NCI-H446 (cell line): ENCODE measurements around the gene STK39.

ENCODE experiments used
- DNase-seq, 2 experiments: peaks; one replicate each; lab custom pipeline; 2025; lab: John Stamatoyannopoulos, UW

STK39 gene

GRCh38 chr2:168184681-168185513 lies 62.5 kb downstream of the STK39 start:
- no peak for DNase-seq

GRCh38 chr2:168183308-168183997 lies 63.9 kb downstream of the STK39 start:
- DNase-seq = peak in 1 of 2 experiments; percentile 4

DNA sequence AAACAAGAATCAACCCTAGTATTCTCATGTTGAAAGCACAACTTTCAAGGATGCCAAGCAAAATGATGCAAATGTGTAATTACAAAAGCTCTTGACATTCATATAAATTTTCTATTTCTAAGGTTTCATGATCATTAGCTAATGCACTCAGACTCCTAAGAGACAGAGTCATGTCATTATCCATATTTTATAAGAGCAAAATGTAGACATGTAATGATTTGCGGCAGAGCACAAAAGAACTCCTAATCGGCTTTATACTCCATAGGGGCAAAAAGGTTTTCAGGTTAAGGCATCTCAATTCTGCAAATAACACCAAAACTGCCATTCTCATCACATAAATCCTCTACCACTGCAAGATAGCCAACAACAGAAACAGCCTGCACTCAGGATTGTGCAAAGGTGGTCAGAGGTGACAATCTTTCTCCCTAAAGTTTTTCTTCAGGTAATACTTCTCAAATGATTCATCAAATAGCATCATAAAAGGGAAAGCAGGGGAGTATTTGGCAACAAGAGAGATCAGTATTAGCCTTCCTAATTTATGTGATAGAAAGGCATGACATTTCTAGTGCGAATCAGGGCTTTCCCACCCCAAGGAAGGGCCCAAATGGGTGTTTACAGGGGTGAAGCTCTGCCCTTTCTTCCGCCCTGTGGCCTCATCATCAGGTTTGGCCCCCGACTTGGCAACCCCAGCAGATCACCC lies 64.7 kb downstream of the STK39 start:
- no peak for DNase-seq

DNA sequence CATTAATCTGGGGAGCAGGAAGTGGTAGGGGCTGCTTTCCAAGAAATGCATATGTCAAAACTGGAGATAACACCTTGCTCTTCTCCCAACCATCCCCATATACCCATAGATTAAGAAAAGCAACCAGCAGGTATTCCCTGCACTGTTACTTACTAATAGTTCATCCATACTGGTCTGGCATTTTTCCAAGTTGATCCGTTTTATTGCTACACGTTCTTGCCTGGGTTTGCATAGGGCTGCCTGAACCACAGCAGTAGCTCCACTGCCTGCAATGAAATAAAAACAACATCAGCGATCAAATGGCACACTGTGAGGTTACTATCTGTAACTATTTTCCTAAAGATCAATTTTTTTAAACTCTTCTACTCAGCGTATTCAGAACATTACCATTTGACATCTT lies 65.6 kb downstream of the STK39 start:
- peak in 1 of 2 experiments; percentile 33 for DNase-seq

DNA sequence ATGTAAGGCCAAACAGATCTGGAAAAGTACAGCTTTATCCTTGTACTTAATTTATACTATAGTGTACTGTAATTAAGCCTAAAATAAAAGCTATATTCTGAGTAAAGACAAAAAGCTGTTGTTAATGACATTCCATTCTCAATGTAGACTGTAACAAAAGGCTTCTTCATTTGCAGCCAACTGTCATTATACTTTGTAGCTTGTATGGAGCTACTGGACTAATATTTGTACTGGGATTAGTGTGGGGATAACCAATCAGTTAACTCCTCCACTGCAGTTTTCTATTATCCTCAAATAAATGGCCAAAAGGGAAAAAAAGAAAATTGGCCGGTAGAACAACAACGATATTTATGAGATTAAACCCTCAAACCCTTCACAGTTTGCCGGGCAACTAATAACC lies 66.5 kb downstream of the STK39 start:
- DNase-seq = peak in 1 of 2 experiments; percentile 61

GRCh38 chr2:168180483-168180882 lies 66.9 kb downstream of the STK39 start:
- DNase-seq = no peak

DNA sequence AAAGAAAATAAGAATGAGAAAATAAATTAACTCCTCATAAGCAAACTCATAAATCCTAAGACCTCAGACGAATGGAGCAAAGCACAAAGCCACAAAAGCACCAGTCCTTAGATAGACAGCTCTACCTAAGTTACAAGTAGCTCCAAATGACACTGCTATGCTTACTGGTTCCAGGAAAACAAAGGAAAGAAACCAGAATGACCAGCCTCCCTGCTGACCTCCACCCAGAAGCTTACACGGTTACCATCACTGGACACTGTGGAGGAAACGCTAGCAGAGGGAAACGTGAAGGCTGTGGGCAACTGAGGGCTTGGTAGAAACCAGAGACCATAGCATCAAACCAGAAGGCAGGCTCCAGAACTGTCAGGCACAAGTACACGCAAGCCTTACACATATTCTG lies 67.8 kb downstream of the STK39 start:
- DNase-seq = no peak

DNA sequence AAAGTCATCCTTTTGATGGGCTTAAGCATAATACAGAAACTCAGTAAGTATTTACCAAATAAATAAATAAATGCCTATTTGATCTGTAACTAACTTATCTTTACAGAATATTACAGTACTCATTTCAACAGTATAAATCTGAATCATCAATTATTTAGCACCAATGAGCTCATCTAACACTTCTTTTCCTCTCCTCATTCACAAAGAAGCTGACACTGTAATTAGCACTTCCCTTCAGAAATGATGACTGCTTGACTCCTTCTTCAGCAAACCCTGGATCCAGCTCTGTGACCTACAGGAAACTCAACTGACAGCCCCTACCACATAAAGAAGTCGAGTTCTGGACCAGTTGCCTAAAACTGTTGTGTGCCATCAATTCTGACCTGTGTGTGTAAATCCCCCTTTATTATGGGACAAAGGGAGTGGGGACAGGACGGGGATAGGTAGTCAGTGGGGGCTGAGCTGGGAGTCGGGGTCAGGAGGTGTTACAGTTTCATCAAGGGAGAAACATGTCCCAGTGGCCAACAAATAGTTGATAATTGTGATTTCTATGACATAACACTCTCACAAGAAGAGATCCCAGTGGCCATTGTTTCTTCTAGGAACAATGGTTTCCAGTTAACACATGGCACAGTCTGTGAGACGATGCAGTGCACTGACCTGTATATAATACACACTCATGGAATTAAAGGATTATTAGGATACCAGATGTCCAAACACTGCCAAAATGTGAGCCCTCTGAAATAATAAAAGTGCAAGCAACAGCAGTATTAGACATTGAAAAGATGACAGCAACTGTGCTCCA lies 68.7 kb downstream of the STK39 start:
- DNase-seq = no peak

DNA sequence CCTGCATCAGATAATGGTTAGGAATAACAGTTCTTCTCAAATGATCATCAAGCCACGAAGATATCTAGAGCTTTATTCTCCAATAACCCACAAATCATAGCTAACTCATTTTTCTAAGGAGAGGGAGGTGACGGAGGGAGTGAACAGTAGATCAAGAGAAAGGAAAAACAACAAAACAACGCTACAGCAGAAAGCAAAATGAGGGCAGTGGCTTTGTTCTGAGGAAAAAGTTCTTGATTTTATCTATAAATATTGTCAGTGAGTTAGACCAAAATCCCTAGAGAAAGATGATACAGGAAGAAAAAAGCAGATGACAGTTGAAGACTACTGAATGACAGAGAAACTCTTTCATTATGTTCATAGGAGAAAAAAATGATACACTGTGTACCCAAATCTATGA lies 71.0 kb downstream of the STK39 start:
- DNase-seq = no peak

GRCh38 chr2:168175469-168175868 lies 71.9 kb downstream of the STK39 start:
- no peak for DNase-seq

DNA sequence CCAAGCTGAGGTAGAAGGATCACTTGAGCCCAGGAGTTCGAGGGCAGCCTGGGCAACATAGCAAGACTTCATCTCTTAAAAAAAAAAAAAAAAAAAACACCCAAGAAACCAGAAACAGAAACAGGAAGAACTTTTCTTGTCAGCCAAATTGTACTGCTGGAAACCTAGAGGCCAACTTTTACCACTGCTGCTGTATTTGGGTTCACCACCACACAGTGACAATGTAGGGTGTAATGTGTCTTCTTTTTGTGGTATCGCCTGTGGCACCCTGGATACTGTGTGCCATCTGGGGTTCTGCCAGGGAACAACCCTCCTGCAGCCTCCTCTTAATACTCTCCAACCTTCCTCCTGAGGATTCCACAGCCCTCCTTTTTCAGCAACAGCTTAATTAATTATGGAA lies 72.6 kb downstream of the STK39 start:
- DNase-seq = no peak

GRCh38 chr2:168172071-168172470 lies 75.3 kb downstream of the STK39 start:
- DNase-seq = no peak

- DNase-seq = no peak
Measured at GRCh38 chr2:168171059-168171762, 76.2 kb downstream of the STK39 start.

DNA sequence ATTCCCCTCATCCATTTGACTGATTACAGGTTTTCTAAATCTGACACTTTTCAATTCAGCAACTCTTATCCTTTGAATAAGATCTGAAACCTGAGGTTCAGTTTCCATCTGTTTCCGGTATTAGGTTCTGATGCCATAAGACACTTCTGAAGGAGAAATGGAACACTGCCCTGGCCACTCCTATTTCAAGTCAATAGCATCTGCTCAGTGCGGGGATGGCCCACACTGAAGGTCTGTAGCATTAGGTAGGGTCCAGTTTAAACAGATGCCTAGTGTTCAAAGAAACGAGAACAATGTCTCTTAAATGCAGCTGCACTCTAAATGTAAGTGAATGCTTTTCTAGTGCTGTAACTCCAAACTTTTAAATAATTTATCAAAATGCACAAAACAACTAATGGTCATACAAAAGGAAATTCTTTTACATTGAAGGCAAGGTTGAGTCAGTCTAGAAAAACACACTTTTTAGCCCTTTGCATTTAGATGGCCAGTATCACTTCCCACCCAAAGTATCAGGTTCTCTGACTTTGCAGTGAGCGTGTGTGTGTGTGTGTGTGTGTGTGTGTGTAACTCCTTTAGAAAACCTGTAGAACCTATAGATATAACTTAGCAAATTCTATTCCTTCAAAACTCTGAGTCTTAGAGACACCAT lies 78.2 kb downstream of the STK39 start:
- DNase-seq = peak in 1 of 2 experiments; percentile 45

DNA sequence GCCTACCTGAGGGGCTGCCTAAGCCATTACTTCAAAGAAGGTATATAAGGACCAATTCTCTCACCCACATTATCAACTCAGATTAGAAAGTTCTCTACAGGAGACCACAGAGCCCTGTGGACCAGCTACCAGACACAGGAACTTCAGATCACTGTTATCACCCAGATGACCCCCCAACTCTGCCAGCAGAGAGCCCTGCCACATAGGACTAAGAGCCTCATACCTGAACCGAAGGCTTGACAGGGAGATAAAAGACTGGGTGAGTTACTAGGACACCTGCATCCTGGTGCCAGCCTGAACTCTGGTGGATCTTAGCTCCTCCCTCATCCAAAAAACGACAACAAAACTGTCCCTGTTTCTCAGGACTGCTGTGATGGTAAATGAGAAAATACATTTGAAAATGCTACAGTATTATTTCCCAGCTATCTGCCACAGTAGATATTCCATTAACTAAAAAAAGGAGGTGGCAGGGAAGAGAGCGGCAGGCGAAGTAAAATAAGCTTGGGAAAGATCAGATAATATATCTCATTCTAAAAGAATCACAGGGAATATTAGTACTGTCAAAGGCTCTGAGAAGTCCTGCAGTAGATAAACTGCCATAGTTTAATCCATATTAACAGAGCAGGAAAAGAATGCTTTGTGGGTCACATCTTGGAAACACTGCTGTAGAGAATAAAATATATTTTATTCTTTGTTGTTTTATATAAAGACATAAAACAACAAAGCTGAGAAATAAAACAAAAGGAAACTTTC lies 79.7 kb downstream of the STK39 start:
- no peak for DNase-seq

DNA sequence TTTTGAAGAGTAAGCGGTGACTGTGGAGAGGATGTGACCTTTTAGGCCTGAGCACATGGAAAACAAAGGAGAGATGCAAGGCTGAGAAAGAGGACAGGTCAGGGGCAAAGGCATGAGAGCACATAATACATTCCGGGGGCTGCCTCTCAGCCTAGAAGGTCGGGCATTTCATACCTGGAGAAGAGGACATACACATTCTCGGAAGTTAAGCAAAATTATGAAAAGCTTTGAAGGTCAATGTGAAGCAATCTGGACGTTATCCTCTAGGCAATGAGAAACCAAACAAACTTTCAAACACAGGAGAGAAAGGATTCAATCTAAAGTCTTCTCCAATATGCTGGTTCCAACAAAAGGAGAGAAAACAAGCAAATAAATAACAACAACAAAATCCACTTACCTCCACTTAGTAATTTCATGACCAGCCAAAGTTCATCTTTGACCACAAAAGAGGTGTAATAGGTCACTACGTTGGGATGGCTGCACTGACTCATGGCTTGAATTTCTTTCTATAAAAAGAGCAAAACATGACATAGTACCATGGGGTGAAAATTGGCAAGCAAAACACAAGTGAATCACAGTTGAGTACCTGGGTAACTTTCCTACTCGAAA lies 80.4 kb downstream of the STK39 start:
- DNase-seq = no peak

- no peak for DNase-seq
Measured at GRCh38 chr2:168165985-168166901, 81.2 kb downstream of the STK39 start.

- DNase-seq = no peak
Measured at GRCh38 chr2:168165397-168165796, 82.0 kb downstream of the STK39 start.

- DNase-seq = no peak
Measured at GRCh38 chr2:168160897-168161296, 86.5 kb downstream of the STK39 start.
